Trophoblast cell (in vitro differentiated cells and primary cell): Measurements from ENCODE around the gene CCDC188.

Experiments used
- DNase-seq, 2 donors: peaks; one replicate each; pipeline ENCODE4 v3.0.0-alpha.2; 2016
- H2AFZ ChIP-seq: 2 replicates; pipeline ENCODE4 v1.6.1; 2013; ENCODE audit warnings: low read length, moderate library complexity, mild to moderate bottlenecking; ENCODE audit not compliant: insufficient read depth, poor library complexity
- H2AK5ac ChIP-seq: 2 replicates; pipeline ENCODE4 v1.6.1; 2013; ENCODE audit warnings: mild to moderate bottlenecking, low read length
- H2BK120ac ChIP-seq: 2 replicates; pipeline ENCODE4 v1.6.1; 2013; ENCODE audit warnings: low read length, mild to moderate bottlenecking, moderate library complexity; ENCODE audit not compliant: insufficient read depth, poor library complexity
- H2BK12ac ChIP-seq: 2 replicates; pipeline ENCODE4 v1.6.1; 2013; ENCODE audit warnings: mild to moderate bottlenecking, low read length, moderate library complexity
- H2BK5ac ChIP-seq: 2 replicates; pipeline ENCODE4 v1.6.1; 2013; ENCODE audit warnings: low read length, low read depth, moderate library complexity, mild to moderate bottlenecking; ENCODE audit not compliant: poor library complexity
- H3K14ac ChIP-seq: 2 replicates; pipeline ENCODE4 v1.6.1; 2013; ENCODE audit warnings: mild to moderate bottlenecking, low read length
- H3K18ac ChIP-seq: 2 replicates; pipeline ENCODE4 v1.6.1; 2013; ENCODE audit warnings: mild to moderate bottlenecking, low read length
- H3K23ac ChIP-seq: 2 replicates; pipeline ENCODE4 v1.6.1; 2013; ENCODE audit warnings: low read length
- H3K27ac ChIP-seq: 2 replicates; pipeline ENCODE4 v1.5.1; 2013; ENCODE audit warnings: low read depth, mild to moderate bottlenecking, inconsistent platforms, low read length, moderate library complexity
- H3K27me3 ChIP-seq: 2 replicates; pipeline ENCODE4 v1.6.1; 2013; ENCODE audit warnings: inconsistent platforms, mild to moderate bottlenecking, low read length, moderate library complexity; ENCODE audit not compliant: insufficient read depth
- H3K36me3 ChIP-seq, 2 experiments: 1 replicate in 1 of 2; 2 replicates in 1 of 2; pipeline ENCODE4 v1.6.1; 2013; ENCODE audit warnings: low read length in 2 of 2, mild to moderate bottlenecking in 2 of 2, moderate library complexity in 1 of 2; ENCODE audit not compliant: insufficient read depth in 2 of 2, control insufficient read depth in 1 of 2
- H3K4ac ChIP-seq: 2 replicates; pipeline ENCODE4 v1.6.1; 2013; ENCODE audit warnings: low read depth, mild to moderate bottlenecking, low read length, moderate library complexity
- H3K4me1 ChIP-seq, 2 experiments: 1 replicate in 1 of 2; 2 replicates in 1 of 2; pipeline ENCODE4 v1.6.1; 2013; ENCODE audit warnings: low read length in 2 of 2, mild to moderate bottlenecking in 2 of 2, moderate library complexity in 1 of 2; ENCODE audit not compliant: insufficient read depth in 2 of 2, control insufficient read depth in 1 of 2
- H3K4me2 ChIP-seq: 2 replicates; pipeline ENCODE4 v1.6.1; 2013; ENCODE audit warnings: inconsistent platforms, mild to moderate bottlenecking, low read length, moderate library complexity
- H3K4me3 ChIP-seq: 2 replicates; pipeline ENCODE4 v1.5.1; 2013; ENCODE audit warnings: mild to moderate bottlenecking, low read depth, low read length, inconsistent platforms
- H3K79me1 ChIP-seq: one replicate; pipeline ENCODE4 v1.6.1; 2013; ENCODE audit warnings: low read length
- H3K79me2 ChIP-seq: 2 replicates; pipeline ENCODE4 v1.6.1; 2013; ENCODE audit warnings: low read length, mild to moderate bottlenecking; ENCODE audit not compliant: control insufficient read depth, insufficient read depth, poor library complexity
- H3K9ac ChIP-seq: 2 replicates; pipeline ENCODE4 v1.6.1; 2013; ENCODE audit warnings: mild to moderate bottlenecking, low read length
- H3K9me3 ChIP-seq: 2 replicates; pipeline ENCODE4 v1.6.1; 2013; ENCODE audit warnings: low read depth, mild to moderate bottlenecking, control low read depth, inconsistent platforms, low read length; ENCODE audit not compliant: insufficient read depth
- H4K12ac ChIP-seq: 2 replicates; pipeline ENCODE4 v1.6.1; 2013; ENCODE audit warnings: low read depth, mild to moderate bottlenecking, low read length, moderate library complexity
- H4K8ac ChIP-seq: 2 replicates; pipeline ENCODE4 v1.6.1; 2013; ENCODE audit warnings: low read depth, mild to moderate bottlenecking, low read length, moderate library complexity
- H4K91ac ChIP-seq: one replicate; pipeline ENCODE4 v1.6.1; 2013; ENCODE audit warnings: low read depth, mild to moderate bottlenecking, low read length, moderate library complexity
- WGBS: extraction: QIAGEN DNeasy Blood & Tissue Kit; methylation state at CpG from one replicate; pipeline ENCODE4 v1.1.7; 2013; ENCODE audit warnings: missing lambda C conversion rate; ENCODE audit not compliant: insufficient read length, insufficient coverage; ENCODE audit errors: extremely low coverage; 5-methylcytosine and 5-hydroxymethylcytosine counted together

The CCDC188 gene

DNA sequence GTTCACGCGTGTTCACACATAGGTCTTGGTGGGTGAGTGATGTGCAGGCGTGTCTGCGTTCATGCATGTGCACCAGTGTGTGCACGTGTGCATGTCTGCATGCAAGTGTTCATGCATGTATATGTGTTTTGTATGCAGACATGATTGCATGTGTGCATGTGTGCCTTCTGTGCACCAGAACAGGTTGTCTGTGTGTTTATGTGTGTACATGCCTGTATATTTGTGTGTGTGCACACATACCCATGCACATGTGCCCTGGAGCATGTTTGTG, 14.3 kb downstream of the CCDC188 start:
- Histone ChIP-seq H3K4ac (no peak overlapping the region), H3K18ac (no peak overlapping the region), H4K91ac (no peak overlapping the region), H3K79me2 (peaks cover 3% of the 10 kb centered on the region), H2BK120ac (no peak overlapping the region), H3K23ac (no peak overlapping the region), H4K12ac (no peak overlapping the region), H3K9ac (no peak overlapping the region), H2BK12ac (no peak overlapping the region), H3K14ac (no peak overlapping the region), H3K79me1 (peaks cover 2% of the 10 kb centered on the region), H3K36me3 (peaks cover 7% of the 10 kb centered on the region in 2 experiments), H3K4me2 (no peak overlapping the region), H3K27ac (no peak overlapping the region), H3K4me1 (peaks cover 11 to 19% of the 10 kb centered on the region in 2 experiments), H2AK5ac (no peak overlapping the region), H4K8ac (no peak overlapping the region), H3K9me3 (peaks cover 4% of the 10 kb centered on the region), H2BK5ac (no peak overlapping the region), H3K27me3 (no peaks in the 10 kb centered on the region), H3K4me3 (no peak overlapping the region), H2AFZ (no peak overlapping the region)
- no peak for DNase-seq
- WGBS = no CpG with 5 or more reads among the region's 5 CpGs

GRCh38 chr22:20135806-20136602, 14.9 kb downstream of the CCDC188 start:
- no peak overlapping the region for H3K4me2 ChIP-seq
- H3K9me3 ChIP-seq = peaks cover 4% of the 10 kb centered on the region
- H3K23ac ChIP-seq = no peak overlapping the region
- no CpG with 5 or more reads among the region's 25 CpGs for WGBS
- no peak overlapping the region for H3K27ac ChIP-seq
- H3K18ac ChIP-seq = no peak overlapping the region
- no peak overlapping the region for H2AFZ ChIP-seq
- no peak overlapping the region for H2BK12ac ChIP-seq
- no peak overlapping the region for H4K91ac ChIP-seq
- no peaks in the 10 kb centered on the region for H3K27me3 ChIP-seq
- peaks cover 5% of the 10 kb centered on the region for H3K79me1 ChIP-seq
- no peak overlapping the region for H2AK5ac ChIP-seq
- peaks cover 8 to 14% of the 10 kb centered on the region in 2 experiments for H3K4me1 ChIP-seq
- no peak overlapping the region for H4K12ac ChIP-seq
- peaks cover 6% of the 10 kb centered on the region for H3K79me2 ChIP-seq
- DNase-seq = no peak
- no peak overlapping the region for H3K4me3 ChIP-seq
- no peak overlapping the region for H2BK120ac ChIP-seq
- H3K9ac ChIP-seq = no peak overlapping the region
- no peak overlapping the region for H4K8ac ChIP-seq
- H3K14ac ChIP-seq = no peak overlapping the region
- no peak overlapping the region for H3K4ac ChIP-seq
- H2BK5ac ChIP-seq = no peak overlapping the region
- peaks cover 7% of the 10 kb centered on the region in 2 experiments for H3K36me3 ChIP-seq

DNA sequence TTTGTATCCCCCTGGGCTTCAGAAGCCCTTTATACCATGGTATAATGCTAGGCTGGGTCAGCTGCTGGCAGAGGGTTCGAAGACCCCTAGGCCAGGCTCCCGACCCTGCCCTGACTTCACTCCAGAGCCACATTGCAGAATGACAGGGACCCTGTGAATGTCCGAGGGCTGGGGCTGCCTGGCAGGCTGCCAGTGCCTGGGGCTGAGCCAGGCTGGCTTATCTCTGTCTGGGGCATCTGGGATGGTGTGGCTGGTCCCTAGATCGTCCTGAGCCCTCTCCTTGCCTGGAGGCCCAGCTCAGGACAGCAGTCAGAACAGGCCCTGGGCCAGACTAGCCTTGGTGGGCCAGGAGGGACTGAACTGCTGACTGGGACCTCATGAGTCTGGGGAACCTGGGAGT, 15.6 kb downstream of the CCDC188 start:
- no peak overlapping the region for H3K9ac ChIP-seq
- H3K4me3 ChIP-seq = no peak overlapping the region
- peaks cover 8 to 14% of the 10 kb centered on the region in 2 experiments for H3K4me1 ChIP-seq
- no peak overlapping the region for H4K8ac ChIP-seq
- peaks cover 4% of the 10 kb centered on the region for H3K9me3 ChIP-seq
- no peak overlapping the region for H2BK12ac ChIP-seq
- peaks cover 5% of the 10 kb centered on the region for H3K79me1 ChIP-seq
- no peak overlapping the region for H2BK120ac ChIP-seq
- WGBS = no CpG with 5 or more reads among the region's 4 CpGs
- H3K27ac ChIP-seq = no peak overlapping the region
- no peak overlapping the region for H3K14ac ChIP-seq
- H2BK5ac ChIP-seq = no peak overlapping the region
- no peak overlapping the region for H3K4ac ChIP-seq
- H4K12ac ChIP-seq = no peak overlapping the region
- no peak overlapping the region for H3K23ac ChIP-seq
- no peak overlapping the region for H2AK5ac ChIP-seq
- no peak overlapping the region for H3K4me2 ChIP-seq
- H2AFZ ChIP-seq = no peak overlapping the region
- no peaks in the 10 kb centered on the region for H3K27me3 ChIP-seq
- DNase-seq = no peak
- H3K79me2 ChIP-seq = peaks cover 6% of the 10 kb centered on the region
- H3K18ac ChIP-seq = no peak overlapping the region
- peaks cover 7% of the 10 kb centered on the region in 2 experiments for H3K36me3 ChIP-seq
- no peak overlapping the region for H4K91ac ChIP-seq

DNA sequence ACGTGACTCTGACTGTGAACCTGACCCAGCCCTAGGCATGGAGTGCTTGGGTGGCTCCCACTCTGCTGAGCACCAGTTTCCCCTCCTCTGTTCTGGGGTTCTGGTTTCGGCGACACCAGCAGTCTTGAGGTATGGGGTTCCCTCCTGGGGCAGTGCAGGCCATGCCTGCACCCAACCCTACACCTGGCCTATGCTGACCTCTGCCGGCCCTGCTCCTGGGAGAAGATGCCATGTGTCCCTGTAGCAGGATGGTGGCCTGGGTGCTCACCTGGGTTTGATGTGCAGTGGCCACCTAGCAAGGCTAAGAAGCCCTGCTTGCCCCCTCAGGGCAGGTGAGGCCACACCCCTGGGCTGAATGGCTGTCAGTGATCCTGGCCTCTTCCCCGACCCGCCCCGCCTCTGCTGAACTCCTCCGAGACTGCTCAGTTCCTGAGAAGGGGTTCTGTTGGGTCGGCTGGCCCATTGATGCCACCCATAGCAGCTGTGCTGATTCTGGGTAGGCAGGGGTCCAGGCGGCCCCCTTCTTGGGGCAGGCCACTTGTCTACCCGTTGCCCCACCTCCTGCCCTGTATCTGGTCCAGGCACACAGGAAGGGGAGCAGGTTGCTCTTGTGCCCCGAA, 16.8 kb downstream of the CCDC188 start:
- Histone ChIP-seq H3K79me2 (peaks cover 6% of the 10 kb centered on the region), H4K12ac (no peak overlapping the region), H2BK120ac (no peak overlapping the region), H2BK12ac (no peak overlapping the region), H3K23ac (no peak overlapping the region), H3K4me2 (no peak overlapping the region), H3K18ac (no peak overlapping the region), H3K4me3 (no peak overlapping the region), H3K27me3 (no peaks in the 10 kb centered on the region), H3K9ac (no peak overlapping the region), H3K14ac (no peak overlapping the region), H3K36me3 (no peaks in the 10 kb centered on the region), H4K91ac (no peak overlapping the region), H3K27ac (no peak overlapping the region), H3K9me3 (peaks cover 4% of the 10 kb centered on the region), H3K4me1 (peaks cover 8 to 14% of the 10 kb centered on the region in 2 experiments), H3K4ac (no peak overlapping the region), H2AK5ac (no peak overlapping the region), H3K79me1 (peaks cover 5% of the 10 kb centered on the region), H2BK5ac (no peak overlapping the region), H2AFZ (no peak overlapping the region), H4K8ac (no peak overlapping the region)
- peak in 1 of 2 donors; percentile 39 for DNase-seq
- WGBS = no CpG with 5 or more reads among the region's 12 CpGs
